Smooth muscle cell (in vitro differentiated cells): ENCODE measurements around the gene XRCC3. TPM values are rescaled to one million over a fixed set of nuclear protein-coding genes. Genes with fewer than 3 reads are reported as not detected.
A peak's percentile ranks its signal among the peaks of the same experiment; 100 is the strongest.
"Not testable (repeated sequence)": the region's sequence is repeated elsewhere in the genome, so short reads cannot be mapped to it uniquely, and the experiment has no call there.

Experiments used
- DNase-seq: peaks from one replicate; lab custom pipeline; 2025; ENCODE audit not compliant: unreplicated experiment; lab: John Stamatoyannopoulos, UW
- H2AFZ ChIP-seq: fragments of 200-600 bp; sonication (generic); 2 replicates; pipeline ENCODE4 v1.6.0; 2016; ENCODE audit warnings: antibody characterized with exemption, low read depth, mild to moderate bottlenecking
- H3F3A ChIP-seq: fragments of 200-600 bp; sonication (generic); 2 replicates; pipeline ENCODE4 v1.6.0; 2017; ENCODE audit warnings: antibody characterized with exemption, low read depth
- H3K27ac ChIP-seq: fragments of 200-600 bp; sonication (generic); 2 replicates; pipeline ENCODE4 v1.5.1; 2016; ENCODE audit warnings: low read depth, mild to moderate bottlenecking
- H3K27me3 ChIP-seq: fragments of 200-600 bp; sonication (generic); 2 replicates; pipeline ENCODE4 v1.6.1; 2016; ENCODE audit warnings: low read depth, mild to moderate bottlenecking
- H3K36me3 ChIP-seq: fragments of 200-600 bp; sonication (generic); 2 replicates; pipeline ENCODE4 v1.5.1; 2016; ENCODE audit warnings: low read depth
- H3K4me1 ChIP-seq: fragments of 200-600 bp; sonication (generic); 2 replicates; pipeline ENCODE4 v1.5.1; 2016; ENCODE audit warnings: low read depth
- H3K4me2 ChIP-seq: fragments of 200-600 bp; sonication (generic); 2 replicates; pipeline ENCODE4 v1.6.0; 2016; ENCODE audit warnings: mild to moderate bottlenecking
- H3K4me3 ChIP-seq: fragments of 200-600 bp; sonication (generic); 2 replicates; pipeline ENCODE4 v1.5.1; 2016; ENCODE audit warnings: mild to moderate bottlenecking
- H3K79me2 ChIP-seq: fragments of 200-600 bp; sonication (generic); 2 replicates; pipeline ENCODE4 v1.6.0; 2016; ENCODE audit warnings: low read depth, mild to moderate bottlenecking
- H3K9ac ChIP-seq: fragments of 200-600 bp; sonication (generic); 2 replicates; pipeline ENCODE4 v1.6.0; 2016; ENCODE audit warnings: low read depth
- H3K9me3 ChIP-seq: fragments of 200-600 bp; sonication (generic); replicated peaks from 2 replicates; pipeline ENCODE4 v1.5.1; 2016; ENCODE audit warnings: low read depth
- H4K20me1 ChIP-seq: fragments of 200-600 bp; sonication (generic); 2 replicates; pipeline ENCODE4 v1.6.0; 2016; ENCODE audit warnings: low read depth
- CTCF ChIP-seq: fragments of 200-600 bp; sonication (generic); IDR thresholded peaks from 2 replicates; pipeline ENCODE4 v1.5.1; 2017; ENCODE audit warnings: borderline replicate concordance, mild to moderate bottlenecking, antibody characterized with exemption; ENCODE audit not compliant: insufficient read depth, poor library complexity, severe bottlenecking
- WGBS: methylation state at CpG from one replicate; pipeline ENCODE4 v1.1.7; 2016; ENCODE audit warnings: low lambda C conversion rate; 5-methylcytosine and 5-hydroxymethylcytosine counted together
- polyA plus RNA-seq: library from polyadenylated mRNA; unstranded; fragments of >200 nt; fragmentation: Nextera tagmentation; extraction: Ambion mirVana; gene quantifications from 2 replicates; pipeline ENCODE4 v1.2.1, GENCODE V29; 2016
- total RNA-seq: library from RNA; depleted of rRNA; stranded (reverse); fragments of >200 nt; gene quantifications from 2 replicates; pipeline ENCODE4 v1.2.3, GENCODE V29; 2014

XRCC3 gene
- total and polyA plus RNA-seq, 2 experiments from 2014 or later = 8.3 to 10.5 TPM

GRCh38 chr14:103656031-103656755 lies 59.1 kb downstream of the XRCC3 start:
- no peak for TF ChIP-seq CTCF
- H3K4me1 ChIP-seq = no peaks in the 10 kb centered on the region
- 90% methylated on average over 4 of the region's 4 CpGs for WGBS
- no peak overlapping the region for H3K9ac ChIP-seq
- no peak overlapping the region for H3K4me2 ChIP-seq
- DNase-seq = no peak
- H3K27ac ChIP-seq = peak overlapping the region; percentile 63
- H3K36me3 ChIP-seq = peaks cover 6% of the 10 kb centered on the region
- no peak overlapping the region for H3K4me3 ChIP-seq
- no peaks in the 10 kb centered on the region for H3K27me3 ChIP-seq
- H3K79me2 ChIP-seq = peaks cover 95% of the 10 kb centered on the region
- H2AFZ ChIP-seq = no peak overlapping the region
- H3K9me3 ChIP-seq = no peaks in the 10 kb centered on the region
- peaks cover 5% of the 10 kb centered on the region for H3F3A ChIP-seq
- H4K20me1 ChIP-seq = peaks cover 100% of the 10 kb centered on the region

- Histone ChIP-seq H3K27me3 (no peaks in the 10 kb centered on the region), H3K9ac (no peak overlapping the region), H3K4me3 (no peak overlapping the region), H4K20me1 (peaks cover 100% of the 10 kb centered on the region), H3K4me1 (no peaks in the 10 kb centered on the region), H3K79me2 (peaks cover 97% of the 10 kb centered on the region), H3F3A (peaks cover 5% of the 10 kb centered on the region), H3K27ac (no peak overlapping the region), H3K9me3 (no peaks in the 10 kb centered on the region), H3K4me2 (no peak overlapping the region), H3K36me3 (peaks cover 6% of the 10 kb centered on the region), H2AFZ (no peak overlapping the region)
- WGBS = 96% methylated on average over 6 of the region's 6 CpGs
- TF ChIP-seq CTCF = no peak
- DNase-seq = no peak
Observed at GRCh38 chr14:103654619-103655018, 60.6 kb downstream of the XRCC3 start.

- Histone ChIP-seq H3K27ac (peak overlapping the region; percentile 12), H3K79me2 (peaks cover 97% of the 10 kb centered on the region), H3K27me3 (no peaks in the 10 kb centered on the region), H3F3A (peaks cover 5% of the 10 kb centered on the region), H2AFZ (no peak overlapping the region), H3K36me3 (peaks cover 6% of the 10 kb centered on the region), H3K4me2 (no peak overlapping the region), H3K4me1 (no peaks in the 10 kb centered on the region), H3K9ac (no peak overlapping the region), H4K20me1 (peaks cover 100% of the 10 kb centered on the region), H3K4me3 (no peak overlapping the region), H3K9me3 (no peaks in the 10 kb centered on the region)
- no peak for TF ChIP-seq CTCF
- no peak for DNase-seq
- WGBS = 96% methylated on average over 4 of the region's 4 CpGs
Observed at GRCh38 chr14:103653805-103654204, 61.4 kb downstream of the XRCC3 start.

- not testable (repeated sequence) for H3K9me3 ChIP-seq, H2AFZ ChIP-seq, DNase-seq, H3K27ac ChIP-seq, H3F3A ChIP-seq, H3K36me3 ChIP-seq, H3K4me2 ChIP-seq, H3K4me3 ChIP-seq, H3K27me3 ChIP-seq, H3K4me1 ChIP-seq, H3K9ac ChIP-seq
- Histone ChIP-seq H4K20me1 (peaks cover 100% of the 10 kb centered on the region), H3K79me2 (peaks cover 98% of the 10 kb centered on the region)
- WGBS = 95% methylated on average over 10 of the region's 10 CpGs
Observed at GRCh38 chr14:103653336-103653735, 61.9 kb downstream of the XRCC3 start.
